Panc1 (cell line): ENCODE data around the gene PPP4R2.

Experiments
- POLR2AphosphoS5 ChIP-seq: IDR thresholded peaks from 2 replicates; pipeline ENCODE4 v1.6.1; 2012; ENCODE audit warnings: mild to moderate bottlenecking, low read depth, low read length, moderate library complexity
- SIN3A ChIP-seq: IDR thresholded peaks from 2 replicates; pipeline ENCODE4 v1.6.1; 2012; ENCODE audit warnings: low read depth, mild to moderate bottlenecking, low read length, moderate library complexity, borderline replicate concordance; ENCODE audit not compliant: insufficient read depth
- TCF7L2 ChIP-seq: IDR thresholded peaks from 2 replicates; pipeline ENCODE4 v1.6.1; 2011; ENCODE audit warnings: mild to moderate bottlenecking, low read depth, low read length, inconsistent platforms
- TF ChIP-seq, protein P1 (sequence below): fragments of 450-650 bp; IDR thresholded peaks from 2 replicates; pipeline ENCODE4 v1.5.1; 2017; ENCODE audit warnings: mild to moderate bottlenecking

DNA sequence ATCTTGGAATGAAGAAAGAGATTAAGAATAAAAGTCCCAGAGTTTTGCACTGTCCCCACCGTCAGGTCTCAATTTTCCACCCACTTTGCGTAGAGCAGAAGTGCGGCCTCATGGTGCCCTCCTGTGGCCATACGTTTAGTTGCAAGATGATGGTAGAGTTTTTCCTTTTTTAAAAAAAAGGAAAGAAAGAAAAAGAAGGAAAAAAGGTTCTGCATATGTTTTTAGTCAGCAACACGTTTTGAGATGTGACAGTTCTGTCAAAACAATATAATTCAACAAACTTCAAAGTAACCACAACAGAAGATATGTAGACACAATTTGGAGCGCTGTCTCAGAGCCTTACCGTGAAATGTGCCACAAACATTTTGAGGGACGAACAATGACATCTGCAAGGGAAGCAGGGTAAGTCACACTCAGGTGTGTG lies 89.5 kb downstream of the PPP4R2 start:
- TF ChIP-seq, protein P1, sequence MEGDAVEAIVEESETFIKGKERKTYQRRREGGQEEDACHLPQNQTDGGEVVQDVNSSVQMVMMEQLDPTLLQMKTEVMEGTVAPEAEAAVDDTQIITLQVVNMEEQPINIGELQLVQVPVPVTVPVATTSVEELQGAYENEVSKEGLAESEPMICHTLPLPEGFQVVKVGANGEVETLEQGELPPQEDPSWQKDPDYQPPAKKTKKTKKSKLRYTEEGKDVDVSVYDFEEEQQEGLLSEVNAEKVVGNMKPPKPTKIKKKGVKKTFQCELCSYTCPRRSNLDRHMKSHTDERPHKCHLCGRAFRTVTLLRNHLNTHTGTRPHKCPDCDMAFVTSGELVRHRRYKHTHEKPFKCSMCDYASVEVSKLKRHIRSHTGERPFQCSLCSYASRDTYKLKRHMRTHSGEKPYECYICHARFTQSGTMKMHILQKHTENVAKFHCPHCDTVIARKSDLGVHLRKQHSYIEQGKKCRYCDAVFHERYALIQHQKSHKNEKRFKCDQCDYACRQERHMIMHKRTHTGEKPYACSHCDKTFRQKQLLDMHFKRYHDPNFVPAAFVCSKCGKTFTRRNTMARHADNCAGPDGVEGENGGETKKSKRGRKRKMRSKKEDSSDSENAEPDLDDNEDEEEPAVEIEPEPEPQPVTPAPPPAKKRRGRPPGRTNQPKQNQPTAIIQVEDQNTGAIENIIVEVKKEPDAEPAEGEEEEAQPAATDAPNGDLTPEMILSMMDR = peak; percentile 79
- no peak for TF ChIP-seq TCF7L2
- TF ChIP-seq POLR2AphosphoS5 = no peak
- no peak for TF ChIP-seq SIN3A
